GM23338 (cell line): Measurements from ENCODE around the gene XRN1. TPM values are rescaled to one million over a fixed set of nuclear protein-coding genes. Genes with fewer than 3 reads are reported as not detected.

Source experiments
- ATAC-seq: fragments of 200-7000 bp; cut with Tn5 transposase; 3 replicates; pipeline ENCODE4 v1.9.1; 2020
- DNase-seq: peaks from one replicate; pipeline ENCODE4 v3.0.0-alpha.2; 2015; ENCODE audit warnings: low spot score
- H2AFZ ChIP-seq: fragments of 200-600 bp; sonication (generic); 2 replicates; pipeline ENCODE4 v1.8.0; 2016; ENCODE audit warnings: antibody characterized with exemption, mild to moderate bottlenecking, moderate library complexity
- H3F3A ChIP-seq: fragments of 200-600 bp; sonication (generic); replicated peaks from 2 replicates; pipeline ENCODE4 v1.8.0; 2017; ENCODE audit warnings: antibody characterized with exemption, mixed run types, low read depth
- H3K27ac ChIP-seq: fragments of 200-600 bp; sonication (generic); 2 replicates; pipeline ENCODE4 v1.6.1; 2016; ENCODE audit warnings: low read depth
- H3K27me3 ChIP-seq: fragments of 200-600 bp; sonication (generic); 2 replicates; pipeline ENCODE4 v1.8.0; 2016; ENCODE audit warnings: mild to moderate bottlenecking, mixed run types, moderate library complexity; ENCODE audit not compliant: insufficient read depth
- H3K36me3 ChIP-seq: fragments of 200-600 bp; sonication (generic); 2 replicates; pipeline ENCODE4 v1.8.0; 2016; ENCODE audit warnings: mild to moderate bottlenecking; ENCODE audit not compliant: insufficient read depth
- H3K4me1 ChIP-seq: fragments of 200-600 bp; sonication (generic); 2 replicates; pipeline ENCODE4 v1.8.0; 2016; ENCODE audit warnings: mild to moderate bottlenecking, moderate library complexity; ENCODE audit not compliant: insufficient read depth
- H3K4me2 ChIP-seq: fragments of 200-600 bp; sonication (generic); 2 replicates; pipeline ENCODE4 v1.7.1; 2017; ENCODE audit warnings: mixed run types
- H3K4me3 ChIP-seq: fragments of 200-600 bp; sonication (generic); 2 replicates; pipeline ENCODE4 v1.6.1; 2016; ENCODE audit warnings: mixed run types
- H3K79me2 ChIP-seq: fragments of 200-600 bp; sonication (generic); replicated peaks from 2 replicates; pipeline ENCODE4 v1.8.0; 2017; ENCODE audit warnings: mild to moderate bottlenecking; ENCODE audit not compliant: insufficient read depth
- H3K9me2 ChIP-seq: fragments of 200-600 bp; sonication (generic); 2 replicates; pipeline ENCODE4 v1.8.0; 2017; ENCODE audit not compliant: insufficient read depth
- H4K20me1 ChIP-seq: fragments of 200-600 bp; sonication (generic); replicated peaks from 2 replicates; pipeline ENCODE4 v1.8.0; 2017; ENCODE audit warnings: mild to moderate bottlenecking; ENCODE audit not compliant: insufficient read depth
- H3K27ac Mint-ChIP-seq: 2 replicates; pipeline ENCODE4 v1.8.0; 2020; ENCODE audit warnings: inconsistent platforms, mild to moderate bottlenecking, moderate library complexity, mixed read lengths
- H3K27me3 Mint-ChIP-seq: 3 replicates; pipeline ENCODE4 v1.8.0; 2022; ENCODE audit warnings: low read depth, mild to moderate bottlenecking, moderate library complexity, mixed read lengths, inconsistent platforms; ENCODE audit not compliant: insufficient read depth, poor library complexity
- H3K36me3 Mint-ChIP-seq: 3 replicates; pipeline ENCODE4 v1.8.0; 2021; ENCODE audit warnings: low read depth, mild to moderate bottlenecking, inconsistent platforms, moderate library complexity, mixed read lengths
- H3K4me1 Mint-ChIP-seq: 3 replicates; pipeline ENCODE4 v1.8.0; 2020; ENCODE audit warnings: mild to moderate bottlenecking, inconsistent platforms, mixed read lengths
- H3K4me3 Mint-ChIP-seq: 3 replicates; pipeline ENCODE4 v1.8.0; 2021; ENCODE audit warnings: moderate library complexity, mild to moderate bottlenecking, inconsistent platforms, mixed read lengths
- H3K9me3 Mint-ChIP-seq: 3 replicates; pipeline ENCODE4 v1.8.0; 2020; ENCODE audit warnings: moderate library complexity, mild to moderate bottlenecking, inconsistent platforms, mixed read lengths
- CREB1 ChIP-seq: fragments of 250-450 bp; sonication (Bioruptor Pico); IDR thresholded peaks from 2 replicates; pipeline ENCODE4 v1.5.0; 2020; ENCODE audit warnings: low read depth, mild to moderate bottlenecking, moderate library complexity
- EZH2phosphoT487 ChIP-seq: fragments of 200-600 bp; sonication (generic); IDR thresholded peaks from one replicate; pipeline ENCODE4 v1.8.1; 2018; ENCODE audit warnings: antibody characterized with exemption; ENCODE audit not compliant: unreplicated experiment
- JUNB ChIP-seq: IDR thresholded peaks from one replicate; pipeline ENCODE4 v1.6.1; 2016; ENCODE audit warnings: antibody characterized with exemption; ENCODE audit not compliant: unreplicated experiment
- NANOG ChIP-seq: IDR thresholded peaks from 2 replicates; pipeline ENCODE4 v1.6.1; 2016; ENCODE audit warnings: antibody characterized with exemption, borderline replicate concordance
- POLR2AphosphoS5 ChIP-seq: IDR thresholded peaks from 2 replicates; pipeline ENCODE4 v1.6.1; 2016; ENCODE audit warnings: antibody characterized with exemption, low read depth
- STAT1 ChIP-seq: IDR thresholded peaks from one replicate; pipeline ENCODE4 v1.6.1; 2016; ENCODE audit warnings: antibody characterized with exemption; ENCODE audit not compliant: unreplicated experiment
- ZNF114 ChIP-seq: fragments of 250-450 bp; sonication (Bioruptor Pico); IDR thresholded peaks from 2 replicates; pipeline ENCODE4 v1.5.0; 2020; ENCODE audit warnings: mild to moderate bottlenecking, moderate library complexity
- ZNF331 ChIP-seq: fragments of 250-450 bp; sonication (Bioruptor Pico); IDR thresholded peaks from 2 replicates; pipeline ENCODE4 v1.5.0; 2020; ENCODE audit warnings: low read depth, mild to moderate bottlenecking, moderate library complexity
- polyA plus RNA-seq: library from polyadenylated mRNA; unstranded; fragments of >200 nt; fragmentation: Nextera tagmentation; extraction: Ambion mirVana; gene quantifications from 2 replicates; pipeline ENCODE4 v1.2.1, GENCODE V29; 2016
- total RNA-seq: library from RNA; depleted of rRNA; stranded (reverse); fragments of >200 nt; shearing (Covaris generic); gene quantifications from 2 replicates; pipeline ENCODE4 v1.2.3, GENCODE V29; 2014
- TF ChIP-seq, protein P1 (sequence below): fragments of 250-450 bp; sonication (Bioruptor Pico); IDR thresholded peaks from 2 replicates; pipeline ENCODE4 v1.5.0; 2020; ENCODE audit warnings: mild to moderate bottlenecking, moderate library complexity
- TF ChIP-seq, protein P2 (sequence below): IDR thresholded peaks from 2 replicates; pipeline ENCODE4 v1.6.1; 2016; ENCODE audit warnings: antibody characterized with exemption
- TF ChIP-seq, protein P3 (sequence below): IDR thresholded peaks from one replicate; pipeline ENCODE4 v1.6.1; 2018; ENCODE audit warnings: antibody characterized with exemption; ENCODE audit not compliant: unreplicated experiment

Gene XRN1
- total and polyA plus RNA-seq, 2 experiments from 2014 or later, result 10.9 to 16.6 TPM

DNA sequence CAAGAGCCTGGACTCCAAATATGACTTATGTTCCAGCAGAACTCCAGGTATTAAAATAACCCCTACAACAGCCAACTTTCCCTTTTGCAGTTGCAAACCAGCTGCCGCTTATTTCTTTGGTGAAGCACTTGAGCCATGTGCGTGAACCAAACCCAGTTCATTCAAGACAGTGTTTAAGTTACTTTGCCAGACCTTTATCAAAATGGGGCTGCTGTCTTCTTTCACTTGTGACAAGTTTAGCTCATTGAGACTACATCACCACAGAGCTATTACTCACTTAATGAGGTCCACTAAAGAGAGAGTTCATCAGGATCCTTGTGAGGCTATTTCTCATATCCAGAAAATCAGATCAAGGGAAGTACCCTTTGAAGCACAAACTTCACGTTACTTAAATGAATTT, 2.4 kb upstream of the XRN1 start (continued):
- TF ChIP-seq, protein P1, sequence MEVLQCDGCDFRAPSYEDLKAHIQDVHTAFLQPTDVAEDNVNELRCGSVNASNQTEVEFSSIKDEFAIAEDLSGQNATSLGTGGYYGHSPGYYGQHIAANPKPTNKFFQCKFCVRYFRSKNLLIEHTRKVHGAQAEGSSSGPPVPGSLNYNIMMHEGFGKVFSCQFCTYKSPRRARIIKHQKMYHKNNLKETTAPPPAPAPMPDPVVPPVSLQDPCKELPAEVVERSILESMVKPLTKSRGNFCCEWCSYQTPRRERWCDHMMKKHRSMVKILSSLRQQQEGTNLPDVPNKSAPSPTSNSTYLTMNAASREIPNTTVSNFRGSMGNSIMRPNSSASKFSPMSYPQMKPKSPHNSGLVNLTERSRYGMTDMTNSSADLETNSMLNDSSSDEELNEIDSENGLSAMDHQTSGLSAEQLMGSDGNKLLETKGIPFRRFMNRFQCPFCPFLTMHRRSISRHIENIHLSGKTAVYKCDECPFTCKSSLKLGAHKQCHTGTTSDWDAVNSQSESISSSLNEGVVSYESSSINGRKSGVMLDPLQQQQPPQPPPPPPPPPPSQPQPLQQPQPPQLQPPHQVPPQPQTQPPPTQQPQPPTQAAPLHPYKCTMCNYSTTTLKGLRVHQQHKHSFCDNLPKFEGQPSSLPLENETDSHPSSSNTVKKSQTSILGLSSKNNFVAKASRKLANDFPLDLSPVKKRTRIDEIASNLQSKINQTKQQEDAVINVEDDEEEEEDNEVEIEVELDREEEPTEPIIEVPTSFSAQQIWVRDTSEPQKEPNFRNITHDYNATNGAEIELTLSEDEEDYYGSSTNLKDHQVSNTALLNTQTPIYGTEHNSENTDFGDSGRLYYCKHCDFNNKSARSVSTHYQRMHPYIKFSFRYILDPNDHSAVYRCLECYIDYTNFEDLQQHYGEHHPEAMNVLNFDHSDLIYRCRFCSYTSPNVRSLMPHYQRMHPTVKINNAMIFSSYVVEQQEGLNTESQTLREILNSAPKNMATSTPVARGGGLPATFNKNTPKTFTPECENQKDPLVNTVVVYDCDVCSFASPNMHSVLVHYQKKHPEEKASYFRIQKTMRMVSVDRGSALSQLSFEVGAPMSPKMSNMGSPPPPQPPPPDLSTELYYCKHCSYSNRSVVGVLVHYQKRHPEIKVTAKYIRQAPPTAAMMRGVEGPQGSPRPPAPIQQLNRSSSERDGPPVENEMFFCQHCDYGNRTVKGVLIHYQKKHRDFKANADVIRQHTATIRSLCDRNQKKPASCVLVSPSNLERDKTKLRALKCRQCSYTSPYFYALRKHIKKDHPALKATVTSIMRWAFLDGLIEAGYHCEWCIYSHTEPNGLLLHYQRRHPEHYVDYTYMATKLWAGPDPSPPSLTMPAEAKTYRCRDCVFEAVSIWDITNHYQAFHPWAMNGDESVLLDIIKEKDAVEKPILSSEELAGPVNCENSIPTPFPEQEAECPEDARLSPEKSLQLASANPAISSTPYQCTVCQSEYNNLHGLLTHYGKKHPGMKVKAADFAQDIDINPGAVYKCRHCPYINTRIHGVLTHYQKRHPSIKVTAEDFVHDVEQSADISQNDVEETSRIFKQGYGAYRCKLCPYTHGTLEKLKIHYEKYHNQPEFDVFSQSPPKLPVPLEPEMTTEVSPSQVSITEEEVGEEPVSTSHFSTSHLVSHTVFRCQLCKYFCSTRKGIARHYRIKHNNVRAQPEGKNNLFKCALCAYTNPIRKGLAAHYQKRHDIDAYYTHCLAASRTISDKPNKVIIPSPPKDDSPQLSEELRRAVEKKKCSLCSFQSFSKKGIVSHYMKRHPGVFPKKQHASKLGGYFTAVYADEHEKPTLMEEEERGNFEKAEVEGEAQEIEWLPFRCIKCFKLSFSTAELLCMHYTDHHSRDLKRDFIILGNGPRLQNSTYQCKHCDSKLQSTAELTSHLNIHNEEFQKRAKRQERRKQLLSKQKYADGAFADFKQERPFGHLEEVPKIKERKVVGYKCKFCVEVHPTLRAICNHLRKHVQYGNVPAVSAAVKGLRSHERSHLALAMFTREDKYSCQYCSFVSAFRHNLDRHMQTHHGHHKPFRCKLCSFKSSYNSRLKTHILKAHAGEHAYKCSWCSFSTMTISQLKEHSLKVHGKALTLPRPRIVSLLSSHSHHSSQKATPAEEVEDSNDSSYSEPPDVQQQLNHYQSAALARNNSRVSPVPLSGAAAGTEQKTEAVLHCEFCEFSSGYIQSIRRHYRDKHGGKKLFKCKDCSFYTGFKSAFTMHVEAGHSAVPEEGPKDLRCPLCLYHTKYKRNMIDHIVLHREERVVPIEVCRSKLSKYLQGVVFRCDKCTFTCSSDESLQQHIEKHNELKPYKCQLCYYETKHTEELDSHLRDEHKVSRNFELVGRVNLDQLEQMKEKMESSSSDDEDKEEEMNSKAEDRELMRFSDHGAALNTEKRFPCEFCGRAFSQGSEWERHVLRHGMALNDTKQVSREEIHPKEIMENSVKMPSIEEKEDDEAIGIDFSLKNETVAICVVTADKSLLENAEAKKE (CRISPR knock-in tag), result no peak
- TF ChIP-seq POLR2AphosphoS5, result no peak
- TF ChIP-seq STAT1, result no peak
- TF ChIP-seq, protein P2, sequence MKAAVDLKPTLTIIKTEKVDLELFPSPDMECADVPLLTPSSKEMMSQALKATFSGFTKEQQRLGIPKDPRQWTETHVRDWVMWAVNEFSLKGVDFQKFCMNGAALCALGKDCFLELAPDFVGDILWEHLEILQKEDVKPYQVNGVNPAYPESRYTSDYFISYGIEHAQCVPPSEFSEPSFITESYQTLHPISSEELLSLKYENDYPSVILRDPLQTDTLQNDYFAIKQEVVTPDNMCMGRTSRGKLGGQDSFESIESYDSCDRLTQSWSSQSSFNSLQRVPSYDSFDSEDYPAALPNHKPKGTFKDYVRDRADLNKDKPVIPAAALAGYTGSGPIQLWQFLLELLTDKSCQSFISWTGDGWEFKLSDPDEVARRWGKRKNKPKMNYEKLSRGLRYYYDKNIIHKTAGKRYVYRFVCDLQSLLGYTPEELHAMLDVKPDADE, result no peak
- no peak for TF ChIP-seq CREB1 (CRISPR knock-in tag)
- no peak for TF ChIP-seq ZNF331 (CRISPR knock-in tag)
- TF ChIP-seq EZH2phosphoT487, result no peak

DNA sequence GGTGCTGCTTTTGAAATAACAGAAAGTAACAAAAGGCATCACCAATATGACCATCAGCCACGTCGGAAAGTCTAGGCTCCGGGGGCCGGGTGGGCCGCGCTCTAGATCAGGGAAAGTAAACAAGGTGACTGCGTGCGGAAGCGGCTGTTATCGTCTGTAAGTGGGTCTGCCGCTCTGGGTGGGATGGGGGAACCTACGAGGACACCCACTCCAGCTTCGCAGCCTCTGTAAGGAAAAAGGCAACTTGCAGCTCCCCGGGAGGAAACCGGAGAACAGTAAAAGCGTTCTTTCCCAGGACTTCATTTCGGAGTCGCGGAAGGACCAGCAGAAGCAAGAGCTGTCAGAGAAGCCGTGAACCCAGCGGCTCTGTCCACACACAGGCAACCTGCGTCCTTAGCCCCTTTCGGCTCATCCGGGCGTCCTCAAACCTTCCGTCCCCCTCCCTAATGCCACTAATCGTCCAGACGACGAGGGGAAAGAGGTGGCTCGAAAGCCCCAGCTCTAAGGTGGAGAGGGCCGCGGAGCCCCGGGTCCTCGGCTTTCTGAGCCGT, 461 bp downstream of the XRN1 start:
- Mint-ChIP-seq H3K4me3 (peak overlapping the region; percentile 96), H3K27me3 (no peaks in the 10 kb centered on the region), H3K27ac (peak overlapping the region; percentile 99), H3K36me3 (peaks cover 11% of the 10 kb centered on the region), H3K9me3 (peaks cover 4% of the 10 kb centered on the region; the same call in 1 of the 3 replicates), H3K4me1 (peaks cover 9% of the 10 kb centered on the region)
- H3K4me3 ChIP-seq, result peak overlapping the region; percentile 93
- H3K9me2 ChIP-seq, result peaks cover 3% of the 10 kb centered on the region; the same call in 1 of the 2 replicates
- H3K79me2 ChIP-seq, result peaks cover 49% of the 10 kb centered on the region
- no peaks in the 10 kb centered on the region for H3F3A ChIP-seq
- no peaks in the 10 kb centered on the region for H4K20me1 ChIP-seq
- DNase-seq, result peak; percentile 49
- H2AFZ ChIP-seq, result peak overlapping the region; percentile 97
- ATAC-seq, result peak; percentile 55
- H3K27me3 ChIP-seq, result no peaks in the 10 kb centered on the region
- H3K36me3 ChIP-seq, result no peaks in the 10 kb centered on the region
- TF ChIP-seq NANOG (no peak), EZH2phosphoT487 (no peak), ZNF114 (CRISPR knock-in tag) (no peak), POLR2AphosphoS5 (no peak), ZNF331 (CRISPR knock-in tag) (no peak), JUNB (no peak), CREB1 (CRISPR knock-in tag) (no peak)
- TF ChIP-seq, protein P3, sequence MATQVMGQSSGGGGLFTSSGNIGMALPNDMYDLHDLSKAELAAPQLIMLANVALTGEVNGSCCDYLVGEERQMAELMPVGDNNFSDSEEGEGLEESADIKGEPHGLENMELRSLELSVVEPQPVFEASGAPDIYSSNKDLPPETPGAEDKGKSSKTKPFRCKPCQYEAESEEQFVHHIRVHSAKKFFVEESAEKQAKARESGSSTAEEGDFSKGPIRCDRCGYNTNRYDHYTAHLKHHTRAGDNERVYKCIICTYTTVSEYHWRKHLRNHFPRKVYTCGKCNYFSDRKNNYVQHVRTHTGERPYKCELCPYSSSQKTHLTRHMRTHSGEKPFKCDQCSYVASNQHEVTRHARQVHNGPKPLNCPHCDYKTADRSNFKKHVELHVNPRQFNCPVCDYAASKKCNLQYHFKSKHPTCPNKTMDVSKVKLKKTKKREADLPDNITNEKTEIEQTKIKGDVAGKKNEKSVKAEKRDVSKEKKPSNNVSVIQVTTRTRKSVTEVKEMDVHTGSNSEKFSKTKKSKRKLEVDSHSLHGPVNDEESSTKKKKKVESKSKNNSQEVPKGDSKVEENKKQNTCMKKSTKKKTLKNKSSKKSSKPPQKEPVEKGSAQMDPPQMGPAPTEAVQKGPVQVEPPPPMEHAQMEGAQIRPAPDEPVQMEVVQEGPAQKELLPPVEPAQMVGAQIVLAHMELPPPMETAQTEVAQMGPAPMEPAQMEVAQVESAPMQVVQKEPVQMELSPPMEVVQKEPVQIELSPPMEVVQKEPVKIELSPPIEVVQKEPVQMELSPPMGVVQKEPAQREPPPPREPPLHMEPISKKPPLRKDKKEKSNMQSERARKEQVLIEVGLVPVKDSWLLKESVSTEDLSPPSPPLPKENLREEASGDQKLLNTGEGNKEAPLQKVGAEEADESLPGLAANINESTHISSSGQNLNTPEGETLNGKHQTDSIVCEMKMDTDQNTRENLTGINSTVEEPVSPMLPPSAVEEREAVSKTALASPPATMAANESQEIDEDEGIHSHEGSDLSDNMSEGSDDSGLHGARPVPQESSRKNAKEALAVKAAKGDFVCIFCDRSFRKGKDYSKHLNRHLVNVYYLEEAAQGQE, result no peak
- TF ChIP-seq, protein P2, result no peak
- H3K27ac ChIP-seq, result peak overlapping the region; percentile 76; the same call in 1 of the 2 replicates
- peak overlapping the region; percentile 81 for H3K4me2 ChIP-seq
- no peaks in the 10 kb centered on the region for H3K4me1 ChIP-seq
